Keratinocyte (primary cell): ENCODE results near the gene CYP27B1. TPM values are rescaled to one million over a fixed set of nuclear protein-coding genes. Genes with fewer than 3 reads are reported as not detected.
A peak's percentile ranks its signal among the peaks of the same experiment; 100 is the strongest.

Experiments used
- DNase-seq: peaks from one replicate; pipeline ENCODE4 v3.0.0-alpha.2; 2011; ENCODE audit warnings: low read depth, missing footprints, low spot score
- FAIRE-seq: peaks from 2 replicates; lab custom pipeline; 2011; peaks lifted over from hg19 to GRCh38; lab: Jason Lieb, UNC
- H2AFZ ChIP-seq: 2 replicates; pipeline ENCODE4 v1.6.0; 2012; ENCODE audit warnings: low read length, control low read depth, inconsistent platforms; ENCODE audit not compliant: control insufficient read depth
- H3K27ac ChIP-seq: 2 replicates; pipeline ENCODE4 v1.5.1; 2011; ENCODE audit warnings: low read length; ENCODE audit not compliant: control insufficient read depth, insufficient read depth
- H3K27me3 ChIP-seq: 3 replicates; pipeline ENCODE4 v1.6.0; 2011; ENCODE audit warnings: low read length; ENCODE audit not compliant: control insufficient read depth, insufficient read depth; ENCODE audit errors: extremely low read depth
- H3K36me3 ChIP-seq, 2 experiments: 2 replicates in 1 of 2; 3 replicates in 1 of 2; pipeline ENCODE4 v1.5.1; 2011; ENCODE audit warnings: low read length in 2 of 2, mild to moderate bottlenecking in 1 of 2; ENCODE audit not compliant: control insufficient read depth in 2 of 2, insufficient read depth in 2 of 2; ENCODE audit errors: extremely low read depth in 1 of 2
- H3K4me1 ChIP-seq: 3 replicates; pipeline ENCODE4 v1.5.1; 2011; ENCODE audit warnings: low read length; ENCODE audit not compliant: control insufficient read depth, insufficient read depth; ENCODE audit errors: extremely low read depth
- H3K4me2 ChIP-seq: 3 replicates; pipeline ENCODE4 v1.6.0; 2011; ENCODE audit warnings: low read depth, low read length; ENCODE audit not compliant: control insufficient read depth, insufficient read depth; ENCODE audit errors: extremely low read depth
- H3K4me3 ChIP-seq, 3 experiments: fragments of 200-600 bp in 1 of 3; sonication (generic) in 1 of 3; 2 replicates in 2 of 3; 3 replicates in 1 of 3; pipeline ENCODE4 v1.5.1; 2011 to 2016; ENCODE audit warnings: low read length in 3 of 3, mild to moderate bottlenecking in 3 of 3, control low read depth in 2 of 3, inconsistent platforms in 1 of 3, low read depth in 1 of 3, mixed read lengths in 1 of 3, mixed run types in 1 of 3, moderate library complexity in 1 of 3; ENCODE audit not compliant: control insufficient read depth in 2 of 3, insufficient read depth in 2 of 3; ENCODE audit errors: extremely low read depth in 1 of 3
- H3K79me2 ChIP-seq: 2 replicates; pipeline ENCODE4 v1.6.0; 2012; ENCODE audit warnings: low read length; ENCODE audit not compliant: control insufficient read depth, insufficient read depth
- H3K9ac ChIP-seq: 3 replicates; pipeline ENCODE4 v1.6.0; 2011; ENCODE audit warnings: low read length; ENCODE audit not compliant: control insufficient read depth, insufficient read depth; ENCODE audit errors: extremely low read depth
- H3K9me1 ChIP-seq: 3 replicates; pipeline ENCODE4 v1.6.0; 2011; ENCODE audit warnings: low read length; ENCODE audit not compliant: control insufficient read depth, insufficient read depth; ENCODE audit errors: extremely low read depth
- H3K9me3 ChIP-seq: 2 replicates; pipeline ENCODE4 v1.5.1; 2012; ENCODE audit warnings: low read depth, low read length; ENCODE audit not compliant: control insufficient read depth
- H4K20me1 ChIP-seq: 3 replicates; pipeline ENCODE4 v1.6.0; 2011; ENCODE audit warnings: low read length; ENCODE audit not compliant: control insufficient read depth, insufficient read depth; ENCODE audit errors: extremely low read depth
- EZH2 ChIP-seq: IDR thresholded peaks from one replicate; pipeline ENCODE4 v1.6.1; 2012; ENCODE audit warnings: inconsistent platforms, mild to moderate bottlenecking, low read length, moderate library complexity
- dilution Hi-C: fragments of 300-500 bp; cut with MboI; formaldehyde crosslinking; loops from one replicate; pipeline ENCODE4 v1.7.0; 2020; ENCODE audit warnings: low sequenced_read_pairs; ENCODE audit not compliant: extremely low pct_ligation_motif_present
- polyA plus RNA-seq, 5 experiments: library from polyadenylated mRNA; depleted of rRNA in 3 of 5; stranded (reverse) in 3 of 5; stranded (forward) in 1 of 5; unstranded in 1 of 5; fragments of >200 nt; gene quantifications; 1 replicate in 1 of 5; 2 replicates in 3 of 5; 3 replicates in 1 of 5; pipeline versions ENCODE4 v1.2.1 to v1.2.3, GENCODE V29; 2011 to 2012; ENCODE audit warnings: missing spikeins in 2 of 5, low read depth in 1 of 5, low replicate concordance in 1 of 5
- TF ChIP-seq, protein P1 (sequence below), 3 experiments: IDR thresholded peaks in 1 of 3; conservative IDR thresholded peaks in 1 of 3; optimal IDR thresholded peaks in 1 of 3; 2 replicates in 2 of 3; 3 replicates in 1 of 3; pipeline versions ENCODE3 to v1.5.1; 2011; ENCODE audit warnings: low read length in 3 of 3, mild to moderate bottlenecking in 3 of 3, moderate library complexity in 2 of 3, control low read depth in 1 of 3, inconsistent platforms in 1 of 3; ENCODE audit not compliant: insufficient read depth in 2 of 3; ENCODE audit errors: extremely low read depth in 1 of 3

The CYP27B1 gene
- polyA plus RNA-seq, 1 donor (not counting 4 experiments of a cell fraction or from before 2014, with no cell fraction given): 33.6 TPM

DNA sequence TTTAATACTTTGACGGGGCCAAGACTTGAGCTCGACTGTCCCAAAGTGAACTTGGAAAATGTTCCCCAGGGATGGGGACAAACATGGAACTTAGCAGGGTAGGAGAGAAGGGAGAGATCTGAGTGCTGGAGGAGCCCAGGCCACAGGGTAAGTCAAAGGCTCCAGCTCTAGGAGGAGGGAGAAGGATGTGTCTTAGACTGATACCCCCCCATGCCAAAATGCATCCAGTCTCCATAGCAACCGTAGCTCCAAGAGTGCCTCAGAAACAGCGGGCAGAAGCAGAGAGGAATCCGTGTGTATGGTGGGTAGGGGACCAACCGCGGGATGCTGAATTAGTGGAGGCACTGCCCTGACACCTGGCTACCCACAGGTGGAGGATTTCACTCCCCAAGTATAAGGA is 27.5 kb downstream of the CYP27B1 start:
- Histone ChIP-seq H3K4me1 (peaks cover 21% of the 10 kb centered on the region), H3K27ac (no peak overlapping the region), H4K20me1 (no peaks in the 10 kb centered on the region), H3K79me2 (no peaks in the 10 kb centered on the region), H3K9ac (no peak overlapping the region), H3K4me3 (no peak overlapping the region), H3K4me2 (no peak overlapping the region), H3K9me1 (no peaks in the 10 kb centered on the region), H3K36me3 (no peaks in the 10 kb centered on the region), H2AFZ (no peak overlapping the region), H3K9me3 (no peaks in the 10 kb centered on the region), H3K27me3 (peaks cover 53% of the 10 kb centered on the region)
- dilution Hi-C loops: loop anchor here (25.0 kb wide), 1 partner anchor 152 kb away; the partner anchor contains the start of gene PIP4K2C
- no peak for DNase-seq
- FAIRE-seq: no peak
- TF ChIP-seq, protein P1, sequence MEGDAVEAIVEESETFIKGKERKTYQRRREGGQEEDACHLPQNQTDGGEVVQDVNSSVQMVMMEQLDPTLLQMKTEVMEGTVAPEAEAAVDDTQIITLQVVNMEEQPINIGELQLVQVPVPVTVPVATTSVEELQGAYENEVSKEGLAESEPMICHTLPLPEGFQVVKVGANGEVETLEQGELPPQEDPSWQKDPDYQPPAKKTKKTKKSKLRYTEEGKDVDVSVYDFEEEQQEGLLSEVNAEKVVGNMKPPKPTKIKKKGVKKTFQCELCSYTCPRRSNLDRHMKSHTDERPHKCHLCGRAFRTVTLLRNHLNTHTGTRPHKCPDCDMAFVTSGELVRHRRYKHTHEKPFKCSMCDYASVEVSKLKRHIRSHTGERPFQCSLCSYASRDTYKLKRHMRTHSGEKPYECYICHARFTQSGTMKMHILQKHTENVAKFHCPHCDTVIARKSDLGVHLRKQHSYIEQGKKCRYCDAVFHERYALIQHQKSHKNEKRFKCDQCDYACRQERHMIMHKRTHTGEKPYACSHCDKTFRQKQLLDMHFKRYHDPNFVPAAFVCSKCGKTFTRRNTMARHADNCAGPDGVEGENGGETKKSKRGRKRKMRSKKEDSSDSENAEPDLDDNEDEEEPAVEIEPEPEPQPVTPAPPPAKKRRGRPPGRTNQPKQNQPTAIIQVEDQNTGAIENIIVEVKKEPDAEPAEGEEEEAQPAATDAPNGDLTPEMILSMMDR (optimal IDR thresholded peaks at IDR 0.05 in 1 of 3, IDR thresholded peaks at IDR 0.05 in 1 of 3, conservative IDR thresholded peaks at IDR 0.05 in 1 of 3; ENCODE audit: extremely low read depth in 1 of 3, insufficient read depth in 2 of 3, low read length in 3 of 3): no peak
- peak; percentile 80 for TF ChIP-seq EZH2

DNA sequence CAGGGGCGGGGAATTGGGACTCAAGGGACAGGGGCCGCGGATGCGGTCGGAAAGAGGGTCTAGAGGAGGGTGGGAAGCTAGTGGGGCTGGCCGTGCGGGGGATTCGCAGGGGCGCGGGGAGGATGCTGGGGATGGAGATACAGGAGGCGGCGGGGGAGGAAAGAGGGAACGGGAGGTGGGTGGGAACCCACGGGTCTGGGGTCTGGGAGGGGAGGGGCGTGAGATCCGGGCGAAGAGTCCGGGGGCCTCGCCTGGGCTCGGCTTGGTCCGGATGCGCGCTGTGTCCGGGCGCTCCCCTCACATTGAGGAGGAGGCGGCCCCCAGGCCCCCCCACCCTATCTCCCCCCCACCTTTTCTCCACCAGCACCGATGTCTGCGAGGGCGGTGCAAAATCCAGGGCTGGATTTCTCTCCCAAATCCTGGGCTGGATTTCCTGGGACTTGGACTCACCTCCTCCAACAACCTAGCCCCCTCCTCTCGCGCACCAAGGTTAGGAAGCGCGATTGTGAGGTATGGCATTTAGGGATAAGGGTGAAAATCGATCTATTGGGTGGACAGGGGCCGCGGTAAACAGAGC is 28.1 kb downstream of the CYP27B1 start, which contains the start of gene AGAP2:
TSS of gene AGAP2 (minus strand) at position 82 of the 577 bp plus-strand sequence. CDS start 496 bp downstream, outside the sequence.
- Histone ChIP-seq H3K27me3 (peaks cover 59% of the 10 kb centered on the region), H3K36me3 (no peaks in the 10 kb centered on the region), H3K9ac (no peak within 1 kb of the TSS), H3K79me2 (no peaks in the 10 kb centered on the region), H2AFZ (no peak within 1 kb of the TSS), H3K4me3 (peak within 1 kb of the TSS in 1 of 3 experiments; percentile 13), H3K9me3 (no peaks in the 10 kb centered on the region), H3K27ac (no peak within 1 kb of the TSS), H3K4me2 (peak within 1 kb of the TSS; percentile 40), H3K9me1 (no peaks in the 10 kb centered on the region), H4K20me1 (no peaks in the 10 kb centered on the region), H3K4me1 (peaks cover 19% of the 10 kb centered on the region)
- DNase-seq (no peak), FAIRE-seq (no peak)
- dilution Hi-C loops: loop anchor here (25.0 kb wide), 1 partner anchor 151 kb away; the partner anchor contains the start of gene PIP4K2C
- TF ChIP-seq EZH2: peak; percentile 92
- TF ChIP-seq, protein P1 (optimal IDR thresholded peaks at IDR 0.05 in 1 of 3, IDR thresholded peaks at IDR 0.05 in 1 of 3, conservative IDR thresholded peaks at IDR 0.05 in 1 of 3; ENCODE audit: extremely low read depth in 1 of 3, insufficient read depth in 2 of 3, low read length in 3 of 3): no peak
